H1 (cell line): ENCODE measurements around the gene ARHGAP28. TPM values are rescaled to one million over a fixed set of nuclear protein-coding genes. Genes with fewer than 3 reads are reported as not detected.
A peak's percentile ranks its signal among the peaks of the same experiment; 100 is the strongest.

Source experiments
- CTCF ChIA-PET: fragments of 300-600 bp; sonication (Branson Sonifier 250); formaldehyde crosslinking; loops from one replicate; lab custom pipeline; 2021; ENCODE audit not compliant: partially characterized antibody; lab: Charles Lee
- POLR2A ChIA-PET: fragments of 300-600 bp; sonication (Branson Sonifier 250); formaldehyde crosslinking; loops from one replicate; lab custom pipeline; 2021; ENCODE audit warnings: inconsistent platforms; ENCODE audit not compliant: partially characterized antibody; lab: Charles Lee
- DNase-seq, 2 experiments: peaks; one replicate each; pipeline versions ENCODE4 v3.0.0 to v3.0.0-alpha.2; 2010 to 2022; ENCODE audit warnings: low spot score in 2 of 2, low read depth in 1 of 2, mixed read lengths in 1 of 2
- FAIRE-seq: peaks from 2 replicates; lab custom pipeline; 2011; peaks lifted over from hg19 to GRCh38; lab: Jason Lieb, UNC
- H2AFZ ChIP-seq: 2 replicates; pipeline ENCODE4 v1.8.1; 2012; ENCODE audit warnings: low read length, inconsistent platforms
- H2AK5ac ChIP-seq: 2 replicates; pipeline ENCODE4 v1.6.1; 2013; ENCODE audit warnings: low read depth, low read length
- H2BK120ac ChIP-seq: replicated peaks from 2 replicates; pipeline ENCODE3; 2013; ENCODE audit warnings: low read depth, low read length, inconsistent platforms
- H2BK12ac ChIP-seq: 2 replicates; pipeline ENCODE4 v1.6.1; 2013; ENCODE audit warnings: low read depth, low read length
- H2BK15ac ChIP-seq: 2 replicates; pipeline ENCODE4 v1.6.1; 2013; ENCODE audit warnings: low read length
- H2BK20ac ChIP-seq: 2 replicates; pipeline ENCODE4 v1.6.1; 2013; ENCODE audit warnings: low read length
- H2BK5ac ChIP-seq: 2 replicates; pipeline ENCODE4 v1.6.1; 2013; ENCODE audit warnings: low read depth, low read length
- H3K14ac ChIP-seq: 2 replicates; pipeline ENCODE4 v1.6.1; 2013; ENCODE audit warnings: inconsistent platforms; ENCODE audit not compliant: insufficient read length
- H3K18ac ChIP-seq: 2 replicates; pipeline ENCODE4 v1.6.1; 2013; ENCODE audit warnings: low read length; ENCODE audit errors: extremely low read depth
- H3K23ac ChIP-seq: 2 replicates; pipeline ENCODE4 v1.6.1; 2013; ENCODE audit warnings: inconsistent platforms; ENCODE audit not compliant: insufficient read length
- H3K23me2 ChIP-seq: 2 replicates; pipeline ENCODE4 v1.6.1; 2013; ENCODE audit warnings: low read depth, low read length
- H3K27ac ChIP-seq: 2 replicates; pipeline ENCODE4 v1.6.1; 2011; ENCODE audit warnings: low read depth, low read length, inconsistent platforms
- H3K27me3 ChIP-seq, 4 experiments: replicated peaks in 1 of 4; 1 replicate in 1 of 4; 2 replicates in 3 of 4; pipeline versions ENCODE4 v1.6.1 to v1.8.1; 2011 to 2013; ENCODE audit warnings: low read length in 3 of 4, mild to moderate bottlenecking in 3 of 4, inconsistent platforms in 2 of 4, mixed read lengths in 2 of 4, moderate library complexity in 1 of 4; ENCODE audit not compliant: control insufficient read depth in 3 of 4, insufficient read depth in 3 of 4; ENCODE audit errors: extremely low read depth in 1 of 4
- H3K36me3 ChIP-seq, 4 experiments: 2 replicates each; pipeline versions ENCODE4 v1.6.1 to v1.8.1; 2011 to 2013; ENCODE audit warnings: mild to moderate bottlenecking in 4 of 4, low read length in 3 of 4, moderate library complexity in 2 of 4, control low read depth in 1 of 4, inconsistent platforms in 1 of 4; ENCODE audit not compliant: insufficient read depth in 4 of 4, control insufficient read depth in 2 of 4
- H3K4ac ChIP-seq: replicated peaks from 2 replicates; pipeline ENCODE3; 2013; ENCODE audit warnings: low read length, low read depth, mixed read lengths, inconsistent platforms; ENCODE audit not compliant: insufficient read length
- H3K4me1 ChIP-seq, 4 experiments: replicated peaks in 1 of 4; 1 replicate in 1 of 4; 2 replicates in 3 of 4; pipeline versions ENCODE4 v1.6.1 to v1.8.1; 2011 to 2013; ENCODE audit warnings: low read length in 3 of 4, inconsistent platforms in 2 of 4, mixed read lengths in 1 of 4; ENCODE audit not compliant: insufficient read depth in 4 of 4, control insufficient read depth in 3 of 4
- H3K4me2 ChIP-seq, 2 experiments: 2 replicates each; pipeline versions ENCODE4 v1.6.1 to v1.8.1; 2011 to 2013; ENCODE audit warnings: low read depth in 2 of 2, low read length in 2 of 2, control low read depth in 1 of 2, inconsistent platforms in 1 of 2, mild to moderate bottlenecking in 1 of 2; ENCODE audit not compliant: insufficient read depth in 1 of 2
- H3K4me3 ChIP-seq, 4 experiments: fragments of 200-600, 300-600 bp in 1 of 4; sonication (generic), shearing (Covaris generic), sonication (Bioruptor Twin) in 1 of 4; 2 replicates each; pipeline versions ENCODE4 v1.5.1 to v1.8.1; 2011 to 2016; ENCODE audit warnings: low read length in 4 of 4, low read depth in 3 of 4, control low read depth in 2 of 4, inconsistent platforms in 2 of 4, mild to moderate bottlenecking in 2 of 4, mixed read lengths in 1 of 4, moderate library complexity in 1 of 4; ENCODE audit not compliant: insufficient read depth in 2 of 4; ENCODE audit errors: extremely low read depth in 1 of 4
- H3K56ac ChIP-seq: replicated peaks from 2 replicates; pipeline ENCODE3; 2013; ENCODE audit warnings: low read depth, mild to moderate bottlenecking, mixed read lengths, low read length, inconsistent platforms; ENCODE audit not compliant: insufficient read length
- H3K79me1 ChIP-seq: 2 replicates; pipeline ENCODE4 v1.6.1; 2013; ENCODE audit warnings: low read depth, low read length, control low read depth
- H3K79me2 ChIP-seq, 2 experiments: 2 replicates each; pipeline versions ENCODE4 v1.6.1 to v1.8.1; 2012 to 2013; ENCODE audit warnings: low read length in 2 of 2, mild to moderate bottlenecking in 2 of 2, inconsistent platforms in 1 of 2; ENCODE audit not compliant: insufficient read depth in 2 of 2, control insufficient read depth in 1 of 2
- H3K9ac ChIP-seq, 4 experiments: replicated peaks in 1 of 4; 1 replicate in 1 of 4; 2 replicates in 3 of 4; pipeline versions ENCODE4 v1.6.1 to v1.8.1; 2011 to 2013; ENCODE audit warnings: low read depth in 3 of 4, low read length in 3 of 4, control low read depth in 2 of 4, mild to moderate bottlenecking in 2 of 4, moderate library complexity in 2 of 4, inconsistent platforms in 1 of 4; ENCODE audit errors: extremely low read depth in 1 of 4
- H3K9me3 ChIP-seq, 2 experiments: 2 replicates each; pipeline versions ENCODE4 v1.6.1 to v1.8.1; 2012 to 2013; ENCODE audit warnings: mild to moderate bottlenecking in 2 of 2, moderate library complexity in 2 of 2, control low read depth in 1 of 2, inconsistent platforms in 1 of 2, low read depth in 1 of 2, low read length in 1 of 2, mixed read lengths in 1 of 2; ENCODE audit not compliant: insufficient read depth in 2 of 2
- H4K20me1 ChIP-seq, 2 experiments: replicated peaks in 1 of 2; 2 replicates each; pipeline versions ENCODE3 to v1.8.1; 2011 to 2013; ENCODE audit warnings: inconsistent platforms in 2 of 2, low read length in 2 of 2, mild to moderate bottlenecking in 1 of 2; ENCODE audit not compliant: insufficient read depth in 2 of 2, control insufficient read depth in 1 of 2
- H4K5ac ChIP-seq: 2 replicates; pipeline ENCODE4 v1.6.1; 2013; ENCODE audit warnings: low read length, low read depth, mixed read lengths, inconsistent platforms; ENCODE audit not compliant: insufficient read length
- H4K8ac ChIP-seq: 2 replicates; pipeline ENCODE4 v1.8.0; 2013; ENCODE audit warnings: mild to moderate bottlenecking, moderate library complexity, low read length, inconsistent platforms; ENCODE audit not compliant: insufficient read depth; ENCODE audit errors: extremely low read depth
- H4K91ac ChIP-seq: replicated peaks from 2 replicates; pipeline ENCODE3; 2013; ENCODE audit warnings: low read length, mixed read lengths, inconsistent platforms; ENCODE audit not compliant: insufficient read length
- GTF2F1 ChIP-seq: IDR thresholded peaks from 2 replicates; pipeline ENCODE4 v1.6.1; 2012; ENCODE audit warnings: low read depth, low read length, improper control_type of control experiment, borderline replicate concordance
- JUND ChIP-seq: IDR thresholded peaks from 2 replicates; pipeline ENCODE4 v1.6.1; 2011; ENCODE audit warnings: mild to moderate bottlenecking, improper control_type of control experiment, low read length
- KDM1A ChIP-seq: fragments of 200-600, 300-600 bp; sonication (generic); IDR thresholded peaks from 2 replicates; pipeline ENCODE4 v1.7.1; 2016; ENCODE audit warnings: mild to moderate bottlenecking, low read length, borderline replicate concordance
- TAF7 ChIP-seq: optimal IDR thresholded peaks from 2 replicates; pipeline ENCODE3; 2011; ENCODE audit warnings: low read depth, mild to moderate bottlenecking, inconsistent platforms, low read length, moderate library complexity, borderline replicate concordance
- WGBS, 2 experiments: shearing (Covaris generic) in 1 of 2; methylation state at CpG; one replicate each; pipeline versions ENCODE4 v1.1.6 to v1.1.7; 2013 to 2015; ENCODE audit warnings: low lambda C conversion rate in 2 of 2, mixed read lengths in 2 of 2, inconsistent platforms in 1 of 2, low coverage in 1 of 2, missing lambda C conversion rate in 1 of 2; ENCODE audit not compliant: insufficient replicate concordance in 2 of 2, insufficient coverage in 1 of 2, insufficient read length in 1 of 2; ENCODE audit errors: extremely low coverage in 1 of 2, missing lambda C conversion rate in 1 of 2; 5-methylcytosine and 5-hydroxymethylcytosine counted together
- polyA plus RNA-seq, 7 experiments: library from polyadenylated mRNA; depleted of rRNA in 3 of 7; stranded (reverse) in 5 of 7; unstranded in 2 of 7; fragments of >200 nt in 5 of 7; fragments of 200-250 nt in 2 of 7; gene quantifications; 1 replicate in 5 of 7; 2 replicates in 1 of 7; 4 replicates in 1 of 7; pipeline versions ENCODE4 v1.2.1 to v1.2.3, GENCODE V29; 2011 to 2013; ENCODE audit warnings: missing spikeins in 2 of 7, mixed read lengths in 2 of 7
- total RNA-seq: library from RNA; stranded (reverse); fragmentation: NEBNext Ultra II Directional; extraction: Animal tissue kit (Norgen Biotek cat#: 25700); gene quantifications from 2 replicates; pipeline ENCODE4 v1.2.1, GENCODE V29; 2021
- TF ChIP-seq, protein P1 (sequence below), 3 experiments: IDR thresholded peaks; 1 replicate in 2 of 3; 2 replicates in 1 of 3; pipeline versions ENCODE4 v1.5.1 to v1.6.1; 2011; ENCODE audit warnings: low read length in 3 of 3, mild to moderate bottlenecking in 3 of 3, inconsistent platforms in 2 of 3, low read depth in 1 of 3, moderate library complexity in 1 of 3; ENCODE audit not compliant: insufficient read depth in 1 of 3; ENCODE audit errors: control extremely low read depth in 1 of 3

The ARHGAP28 gene
- total and polyA plus RNA-seq, 2 of the 8 experiments (the other 6 are each of a cell fraction or from before 2014, with no cell fraction given), result 2.9 to 14.4 TPM

- Histone ChIP-seq H2AFZ (no peak overlapping the region), H3K4me3 (no peak overlapping the region), H3K36me3 (peaks cover 3 to 11% (median 8%) of the 10 kb centered on the region in 4 experiments; a peak in 7 of 8 replicates), H4K8ac (no peak overlapping the region), H2BK120ac (no peak overlapping the region), H4K5ac (no peak overlapping the region), H3K79me1 (no peaks in the 10 kb centered on the region), H2BK5ac (no peak overlapping the region), H4K91ac (no peak overlapping the region), H3K23ac (no peak overlapping the region), H3K4ac (no peak overlapping the region), H3K18ac (no peak overlapping the region), H2BK12ac (no peak overlapping the region), H3K27me3 (no peaks in the 10 kb centered on the region), H3K9me3 (no peaks in the 10 kb centered on the region), H3K4me1 (no peaks in the 10 kb centered on the region), H2BK15ac (no peak overlapping the region), H3K27ac (no peak overlapping the region), H4K20me1 (peaks cover 0 to 2% of the 10 kb centered on the region in 2 experiments), H3K56ac (no peak overlapping the region), H3K79me2 (no peaks in the 10 kb centered on the region), H2AK5ac (no peak overlapping the region), H3K23me2 (no peaks in the 10 kb centered on the region; the same call in 1 of the 2 replicates), H2BK20ac (no peak overlapping the region), H3K9ac (no peak overlapping the region), H3K4me2 (no peak overlapping the region), H3K14ac (no peak overlapping the region)
- 91% methylated on average over 7 of the region's 7 CpGs; no CpG with 5 or more reads in 1 of the 2 experiments for WGBS, 2 experiments
- DNase-seq, result peak in 1 of 2 experiments; percentile 11
- CTCF ChIA-PET, result no interaction called here
- POLR2A ChIA-PET, result no interaction called here
- TF ChIP-seq JUND (no peak), KDM1A (no peak), GTF2F1 (no peak), TAF7 (no peak)
- TF ChIP-seq, protein P1, sequence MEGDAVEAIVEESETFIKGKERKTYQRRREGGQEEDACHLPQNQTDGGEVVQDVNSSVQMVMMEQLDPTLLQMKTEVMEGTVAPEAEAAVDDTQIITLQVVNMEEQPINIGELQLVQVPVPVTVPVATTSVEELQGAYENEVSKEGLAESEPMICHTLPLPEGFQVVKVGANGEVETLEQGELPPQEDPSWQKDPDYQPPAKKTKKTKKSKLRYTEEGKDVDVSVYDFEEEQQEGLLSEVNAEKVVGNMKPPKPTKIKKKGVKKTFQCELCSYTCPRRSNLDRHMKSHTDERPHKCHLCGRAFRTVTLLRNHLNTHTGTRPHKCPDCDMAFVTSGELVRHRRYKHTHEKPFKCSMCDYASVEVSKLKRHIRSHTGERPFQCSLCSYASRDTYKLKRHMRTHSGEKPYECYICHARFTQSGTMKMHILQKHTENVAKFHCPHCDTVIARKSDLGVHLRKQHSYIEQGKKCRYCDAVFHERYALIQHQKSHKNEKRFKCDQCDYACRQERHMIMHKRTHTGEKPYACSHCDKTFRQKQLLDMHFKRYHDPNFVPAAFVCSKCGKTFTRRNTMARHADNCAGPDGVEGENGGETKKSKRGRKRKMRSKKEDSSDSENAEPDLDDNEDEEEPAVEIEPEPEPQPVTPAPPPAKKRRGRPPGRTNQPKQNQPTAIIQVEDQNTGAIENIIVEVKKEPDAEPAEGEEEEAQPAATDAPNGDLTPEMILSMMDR (IDR thresholded peaks at IDR 0.05; ENCODE audit: control extremely low read depth in 1 of 3, insufficient read depth in 1 of 3, low read depth in 1 of 3, low read length in 3 of 3), result no peak
- FAIRE-seq, result no peak
Observed at GRCh38 chr18:6938003-6938402, 208.5 kb downstream of the ARHGAP28 start.
